HEK293 (cell line): ENCODE measurements around the gene HOTAIR.

Experiments
- BCL11A ChIP-seq: fragments of 450-650 bp; formaldehyde crosslinking; IDR thresholded peaks from 2 replicates; pipeline ENCODE4 v1.5.1; 2016; ENCODE audit warnings: low read depth, missing biosample characterization, missing genetic modification characterization
- KLF16 ChIP-seq: fragments of 450-650 bp; formaldehyde crosslinking; IDR thresholded peaks from 2 replicates; pipeline ENCODE4 v1.5.1; 2017; ENCODE audit warnings: missing biosample characterization, missing genetic modification characterization
- KLF17 ChIP-seq: fragments of 450-650 bp; formaldehyde crosslinking; IDR thresholded peaks from 2 replicates; pipeline ENCODE4 v1.5.1; 2016; ENCODE audit warnings: missing biosample characterization, missing genetic modification characterization
- KLF9 ChIP-seq: fragments of 450-650 bp; formaldehyde crosslinking; IDR thresholded peaks from 2 replicates; pipeline ENCODE4 v1.5.1; 2016; ENCODE audit warnings: missing biosample characterization, missing genetic modification characterization, low read depth
- MZF1 ChIP-seq: fragments of 450-650 bp; formaldehyde crosslinking; IDR thresholded peaks from 2 replicates; pipeline ENCODE4 v1.5.1; 2017; ENCODE audit warnings: missing biosample characterization, missing genetic modification characterization, borderline replicate concordance
- OVOL3 ChIP-seq: fragments of 450-650 bp; formaldehyde crosslinking; IDR thresholded peaks from 2 replicates; pipeline ENCODE4 v1.5.1; 2016; ENCODE audit warnings: missing biosample characterization, missing genetic modification characterization
- SP2 ChIP-seq: fragments of 450-650 bp; formaldehyde crosslinking; IDR thresholded peaks from 2 replicates; pipeline ENCODE4 v1.5.1; 2016; ENCODE audit warnings: missing biosample characterization, missing genetic modification characterization
- SP3 ChIP-seq: fragments of 450-650 bp; formaldehyde crosslinking; IDR thresholded peaks from 2 replicates; pipeline ENCODE4 v1.5.1; 2016; ENCODE audit warnings: missing biosample characterization, missing genetic modification characterization
- ZBTB48 ChIP-seq: fragments of 450-650 bp; formaldehyde crosslinking; IDR thresholded peaks from 2 replicates; pipeline ENCODE4 v1.5.1; 2016; ENCODE audit warnings: missing biosample characterization, missing genetic modification characterization
- ZBTB8A ChIP-seq: fragments of 450-650 bp; formaldehyde crosslinking; IDR thresholded peaks from 2 replicates; pipeline ENCODE4 v1.5.1; 2016; ENCODE audit warnings: missing biosample characterization, missing genetic modification characterization
- ZNF155 ChIP-seq: fragments of 450-650 bp; formaldehyde crosslinking; IDR thresholded peaks from 2 replicates; pipeline ENCODE4 v1.5.1; 2016; ENCODE audit warnings: missing biosample characterization, missing genetic modification characterization
- ZNF2 ChIP-seq: fragments of 450-650 bp; formaldehyde crosslinking; IDR thresholded peaks from 2 replicates; pipeline ENCODE4 v1.5.1; 2016; ENCODE audit warnings: missing biosample characterization, missing genetic modification characterization
- ZNF214 ChIP-seq: fragments of 450-650 bp; formaldehyde crosslinking; IDR thresholded peaks from 2 replicates; pipeline ENCODE4 v1.5.1; 2017; ENCODE audit warnings: missing biosample characterization, mild to moderate bottlenecking, missing genetic modification characterization, borderline replicate concordance
- ZNF221 ChIP-seq: fragments of 450-650 bp; formaldehyde crosslinking; IDR thresholded peaks from 2 replicates; pipeline ENCODE4 v1.5.1; 2017; ENCODE audit warnings: missing biosample characterization, missing genetic modification characterization, borderline replicate concordance
- ZNF266 ChIP-seq: fragments of 450-650 bp; formaldehyde crosslinking; IDR thresholded peaks from 2 replicates; pipeline ENCODE4 v1.5.1; 2016; ENCODE audit warnings: missing biosample characterization, missing genetic modification characterization, low read depth
- ZNF274 ChIP-seq, 2 experiments: fragments of 200-500 bp in 1 of 2; fragments of 450-650 bp in 1 of 2; sonication (Bioruptor generic) in 1 of 2; formaldehyde crosslinking in 1 of 2; IDR thresholded peaks; 2 replicates each; pipeline versions ENCODE4 v1.5.1 to v1.6.1; 2014 to 2016; ENCODE audit warnings: borderline replicate concordance in 1 of 2, inconsistent platforms in 1 of 2, low read length in 1 of 2, missing biosample characterization in 1 of 2, missing genetic modification characterization in 1 of 2
- ZNF341 ChIP-seq: fragments of 450-650 bp; formaldehyde crosslinking; IDR thresholded peaks from 2 replicates; pipeline ENCODE4; 2016; ENCODE audit warnings: low read depth, missing biosample characterization, missing genetic modification characterization
- ZNF350 ChIP-seq: fragments of 450-650 bp; formaldehyde crosslinking; IDR thresholded peaks from 2 replicates; pipeline ENCODE4 v1.5.0; 2017; ENCODE audit warnings: missing biosample characterization, mild to moderate bottlenecking, missing genetic modification characterization
- ZNF514 ChIP-seq: fragments of 450-650 bp; formaldehyde crosslinking; IDR thresholded peaks from 2 replicates; pipeline ENCODE4 v1.5.1; 2016; ENCODE audit warnings: missing biosample characterization, missing genetic modification characterization
- ZNF560 ChIP-seq: fragments of 450-650 bp; formaldehyde crosslinking; IDR thresholded peaks from 2 replicates; pipeline ENCODE4 v1.5.1; 2017; ENCODE audit warnings: missing biosample characterization, missing genetic modification characterization, borderline replicate concordance
- ZNF561 ChIP-seq: fragments of 450-650 bp; IDR thresholded peaks from 2 replicates; pipeline ENCODE4 v1.5.1; 2018; ENCODE audit warnings: missing biosample characterization, missing genetic modification characterization, borderline replicate concordance
- ZNF639 ChIP-seq: fragments of 450-650 bp; formaldehyde crosslinking; IDR thresholded peaks from 2 replicates; pipeline ENCODE4 v1.5.1; 2016; ENCODE audit warnings: missing biosample characterization, missing genetic modification characterization
- ZNF645 ChIP-seq: fragments of 450-650 bp; formaldehyde crosslinking; IDR thresholded peaks from 2 replicates; pipeline ENCODE4; 2016; ENCODE audit warnings: missing biosample characterization, missing genetic modification characterization
- ZNF658 ChIP-seq: fragments of 450-650 bp; formaldehyde crosslinking; IDR thresholded peaks from 2 replicates; pipeline ENCODE4; 2016; ENCODE audit warnings: missing biosample characterization, missing genetic modification characterization
- ZNF664 ChIP-seq: fragments of 450-650 bp; formaldehyde crosslinking; IDR thresholded peaks from 2 replicates; pipeline ENCODE4 v1.5.1; 2016; ENCODE audit warnings: missing biosample characterization, missing genetic modification characterization
- ZNF792 ChIP-seq: fragments of 450-650 bp; formaldehyde crosslinking; IDR thresholded peaks from 2 replicates; pipeline ENCODE4 v1.5.1; 2016; ENCODE audit warnings: missing biosample characterization, missing genetic modification characterization
- TF ChIP-seq, protein P1 (sequence below): fragments of 450-650 bp; formaldehyde crosslinking; IDR thresholded peaks from 2 replicates; pipeline ENCODE4 v1.5.1; 2016; ENCODE audit warnings: missing biosample characterization, missing genetic modification characterization
- TF ChIP-seq, protein P2 (sequence below): fragments of 450-650 bp; formaldehyde crosslinking; IDR thresholded peaks from 2 replicates; pipeline ENCODE4 v1.5.0; 2017; ENCODE audit warnings: missing biosample characterization, missing genetic modification characterization, borderline replicate concordance
- TF ChIP-seq, protein P3 (sequence below): fragments of 450-650 bp; IDR thresholded peaks from 2 replicates; pipeline ENCODE4 v1.5.1; 2018; ENCODE audit warnings: missing biosample characterization, mild to moderate bottlenecking, missing genetic modification characterization

HOTAIR gene

GRCh38 chr12:53999559-54000115 is 24.9 kb upstream of the HOTAIR start (continued):
- peak; percentile 57 for TF ChIP-seq ZBTB8A (tag by site-specific recombination)
- peak; percentile 68; the same call in 1 of the 2 replicates for TF ChIP-seq BCL11A (tag by site-specific recombination)
- TF ChIP-seq ZNF560 (tag by site-specific recombination): no peak
- no peak for TF ChIP-seq ZNF664 (tag by site-specific recombination)
- no peak for TF ChIP-seq ZNF221
- peak; percentile 43; the same call in 1 of the 2 replicates for TF ChIP-seq ZBTB48
- no peak; the same call in 1 of the 2 replicates for TF ChIP-seq KLF17 (tag by site-specific recombination)
- peak; percentile 62; the same call in 1 of the 2 replicates for TF ChIP-seq ZNF639 (tag by site-specific recombination)
- no peak; the same call in 1 of the 2 replicates for TF ChIP-seq MZF1 (tag by site-specific recombination)
- TF ChIP-seq ZNF561 (tag by site-specific recombination): 0 out of 2 replicates have a peak, but pooled peaks have one; percentile 14
- peak; percentile 44 for TF ChIP-seq ZNF341 (tag by site-specific recombination)
- TF ChIP-seq ZNF350 (tag by site-specific recombination): no peak
- TF ChIP-seq SP2 (tag by site-specific recombination): peak; percentile 50
- TF ChIP-seq, protein P1, sequence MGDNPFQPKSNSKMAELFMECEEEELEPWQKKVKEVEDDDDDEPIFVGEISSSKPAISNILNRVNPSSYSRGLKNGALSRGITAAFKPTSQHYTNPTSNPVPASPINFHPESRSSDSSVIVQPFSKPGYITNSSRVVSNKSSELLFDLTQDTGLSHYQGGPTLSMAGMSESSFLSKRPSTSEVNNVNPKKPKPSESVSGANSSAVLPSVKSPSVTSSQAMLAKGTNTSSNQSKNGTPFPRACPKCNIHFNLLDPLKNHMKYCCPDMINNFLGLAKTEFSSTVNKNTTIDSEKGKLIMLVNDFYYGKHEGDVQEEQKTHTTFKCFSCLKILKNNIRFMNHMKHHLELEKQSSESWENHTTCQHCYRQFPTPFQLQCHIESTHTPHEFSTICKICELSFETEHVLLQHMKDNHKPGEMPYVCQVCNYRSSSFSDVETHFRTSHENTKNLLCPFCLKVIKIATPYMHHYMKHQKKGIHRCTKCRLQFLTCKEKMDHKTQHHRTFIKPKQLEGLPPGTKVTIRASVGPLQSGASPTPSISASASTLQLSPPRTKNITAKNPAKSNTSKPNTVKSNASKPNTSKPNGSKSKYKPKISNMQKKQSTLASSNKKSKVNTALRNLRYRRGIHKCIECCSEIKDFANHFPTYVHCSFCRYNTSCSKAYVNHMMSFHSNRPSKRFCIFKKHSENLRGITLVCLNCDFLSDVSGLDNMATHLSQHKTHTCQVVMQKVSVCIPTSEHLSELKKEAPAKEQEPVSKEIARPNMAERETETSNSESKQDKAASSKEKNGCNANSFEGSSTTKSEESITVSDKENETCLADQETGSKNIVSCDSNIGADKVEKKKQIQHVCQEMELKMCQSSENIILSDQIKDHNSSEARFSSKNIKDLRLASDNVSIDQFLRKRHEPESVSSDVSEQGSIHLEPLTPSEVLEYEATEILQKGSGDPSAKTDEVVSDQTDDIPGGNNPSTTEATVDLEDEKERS: no peak
- TF ChIP-seq KLF9 (tag by site-specific recombination): peak; percentile 30; the same call in 1 of the 2 replicates
- no peak for TF ChIP-seq ZNF274 (IDR thresholded peaks at IDR 0.05; ENCODE audit: low read length)
- TF ChIP-seq ZNF274 (tag by site-specific recombination; IDR thresholded peaks at IDR 0.05; ENCODE audit: borderline replicate concordance): no peak
- TF ChIP-seq OVOL3 (tag by site-specific recombination): no peak
- no peak for TF ChIP-seq ZNF658 (tag by site-specific recombination)
- TF ChIP-seq ZNF645: no peak
- no peak for TF ChIP-seq ZNF214
- no peak for TF ChIP-seq ZNF266 (tag by site-specific recombination)
- no peak for TF ChIP-seq ZNF514
- no peak for TF ChIP-seq ZNF155 (tag by site-specific recombination)
- TF ChIP-seq ZNF792: no peak
- TF ChIP-seq ZNF2 (tag by site-specific recombination): no peak
- TF ChIP-seq KLF16 (tag by site-specific recombination): peak; percentile 70; the same call in 1 of the 2 replicates
- TF ChIP-seq, protein P2, sequence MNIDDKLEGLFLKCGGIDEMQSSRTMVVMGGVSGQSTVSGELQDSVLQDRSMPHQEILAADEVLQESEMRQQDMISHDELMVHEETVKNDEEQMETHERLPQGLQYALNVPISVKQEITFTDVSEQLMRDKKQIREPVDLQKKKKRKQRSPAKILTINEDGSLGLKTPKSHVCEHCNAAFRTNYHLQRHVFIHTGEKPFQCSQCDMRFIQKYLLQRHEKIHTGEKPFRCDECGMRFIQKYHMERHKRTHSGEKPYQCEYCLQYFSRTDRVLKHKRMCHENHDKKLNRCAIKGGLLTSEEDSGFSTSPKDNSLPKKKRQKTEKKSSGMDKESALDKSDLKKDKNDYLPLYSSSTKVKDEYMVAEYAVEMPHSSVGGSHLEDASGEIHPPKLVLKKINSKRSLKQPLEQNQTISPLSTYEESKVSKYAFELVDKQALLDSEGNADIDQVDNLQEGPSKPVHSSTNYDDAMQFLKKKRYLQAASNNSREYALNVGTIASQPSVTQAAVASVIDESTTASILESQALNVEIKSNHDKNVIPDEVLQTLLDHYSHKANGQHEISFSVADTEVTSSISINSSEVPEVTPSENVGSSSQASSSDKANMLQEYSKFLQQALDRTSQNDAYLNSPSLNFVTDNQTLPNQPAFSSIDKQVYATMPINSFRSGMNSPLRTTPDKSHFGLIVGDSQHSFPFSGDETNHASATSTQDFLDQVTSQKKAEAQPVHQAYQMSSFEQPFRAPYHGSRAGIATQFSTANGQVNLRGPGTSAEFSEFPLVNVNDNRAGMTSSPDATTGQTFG (tag by site-specific recombination): no peak
- TF ChIP-seq, protein P3, sequence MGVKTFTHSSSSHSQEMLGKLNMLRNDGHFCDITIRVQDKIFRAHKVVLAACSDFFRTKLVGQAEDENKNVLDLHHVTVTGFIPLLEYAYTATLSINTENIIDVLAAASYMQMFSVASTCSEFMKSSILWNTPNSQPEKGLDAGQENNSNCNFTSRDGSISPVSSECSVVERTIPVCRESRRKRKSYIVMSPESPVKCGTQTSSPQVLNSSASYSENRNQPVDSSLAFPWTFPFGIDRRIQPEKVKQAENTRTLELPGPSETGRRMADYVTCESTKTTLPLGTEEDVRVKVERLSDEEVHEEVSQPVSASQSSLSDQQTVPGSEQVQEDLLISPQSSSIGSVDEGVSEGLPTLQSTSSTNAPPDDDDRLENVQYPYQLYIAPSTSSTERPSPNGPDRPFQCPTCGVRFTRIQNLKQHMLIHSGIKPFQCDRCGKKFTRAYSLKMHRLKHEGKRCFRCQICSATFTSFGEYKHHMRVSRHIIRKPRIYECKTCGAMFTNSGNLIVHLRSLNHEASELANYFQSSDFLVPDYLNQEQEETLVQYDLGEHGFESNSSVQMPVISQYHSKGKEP (tag by site-specific recombination): no peak
- 0 out of 2 replicates have a peak, but pooled peaks have one; percentile 24 for TF ChIP-seq SP3
